Liver (tissue), 3 donors: ENCODE data around the gene TMEM109.

ENCODE experiments used
- FOXA1 ChIP-seq: IDR thresholded peaks from 2 replicates; pipeline ENCODE4 v1.6.1; 2016; ENCODE audit warnings: antibody characterized with exemption
- JUND ChIP-seq, 2 donors: IDR thresholded peaks; 2 replicates each; pipeline ENCODE4 v1.6.1; 2016; ENCODE audit warnings: antibody characterized with exemption in 2 of 2
- NR2F2 ChIP-seq: IDR thresholded peaks from 2 replicates; pipeline ENCODE4 v1.6.1; 2016; ENCODE audit warnings: antibody characterized with exemption
- RXRA ChIP-seq, 2 donors: IDR thresholded peaks; 2 replicates each; pipeline ENCODE4 v1.6.1; 2017 to 2018; ENCODE audit warnings: antibody characterized with exemption in 2 of 2, mild to moderate bottlenecking in 1 of 2
- TAF1 ChIP-seq: conservative IDR thresholded peaks from 2 replicates; pipeline ENCODE4 v1.6.1; 2016; ENCODE audit warnings: antibody characterized with exemption, mild to moderate bottlenecking
- YY1 ChIP-seq: IDR thresholded peaks from 2 replicates; pipeline ENCODE4 v1.6.1; 2016; ENCODE audit warnings: antibody characterized with exemption, mild to moderate bottlenecking
- TF ChIP-seq, protein P1 (sequence below): fragments of 150-350 bp; IDR thresholded peaks from 2 replicates; pipeline ENCODE4 v1.5.1; 2017; ENCODE audit warnings: improper control_type of control experiment, low read depth, low read length; ENCODE audit not compliant: missing input control
- TF ChIP-seq, protein P2 (sequence below): IDR thresholded peaks from 2 replicates; pipeline ENCODE4 v1.6.1; 2016; ENCODE audit warnings: antibody characterized with exemption
- TF ChIP-seq, protein P3 (sequence below): IDR thresholded peaks from 2 replicates; pipeline ENCODE4 v1.6.1; 2016; ENCODE audit warnings: antibody characterized with exemption
- donor health status: healthy.
- donor health status: healthy.

DNA sequence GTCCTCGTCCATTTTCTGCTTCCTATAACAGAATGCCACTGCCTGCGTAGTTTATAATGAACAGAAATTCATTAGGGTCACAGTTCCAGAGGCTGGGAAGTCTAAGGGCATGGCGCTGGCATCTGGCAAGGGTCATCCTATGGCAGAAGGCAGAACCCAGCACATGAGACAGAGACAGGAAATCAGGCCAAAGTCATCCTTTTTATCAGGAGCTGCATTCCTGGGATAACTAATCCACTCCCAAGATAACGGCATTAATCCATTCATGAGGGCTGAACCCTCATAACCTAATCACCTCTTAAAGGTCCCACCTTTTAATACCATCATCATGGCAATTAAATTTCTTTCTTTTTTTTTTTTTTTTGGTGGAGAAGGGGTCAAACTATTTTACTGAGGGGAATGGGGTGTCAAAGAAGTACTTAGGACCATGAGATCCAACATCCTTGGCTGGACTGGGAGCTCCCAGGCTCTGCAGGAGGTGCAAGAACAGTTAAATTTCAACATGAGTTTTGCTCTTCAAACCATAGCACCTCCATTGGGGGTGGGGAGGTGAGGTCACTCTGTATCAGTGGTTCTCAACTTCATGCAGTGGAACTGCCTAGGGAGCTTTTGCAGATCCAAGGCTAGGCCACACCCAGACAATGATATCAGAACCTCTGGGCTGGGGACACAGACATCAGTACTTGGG, 4.4 kb downstream of the TMEM109 start:
- TF ChIP-seq, protein P1, sequence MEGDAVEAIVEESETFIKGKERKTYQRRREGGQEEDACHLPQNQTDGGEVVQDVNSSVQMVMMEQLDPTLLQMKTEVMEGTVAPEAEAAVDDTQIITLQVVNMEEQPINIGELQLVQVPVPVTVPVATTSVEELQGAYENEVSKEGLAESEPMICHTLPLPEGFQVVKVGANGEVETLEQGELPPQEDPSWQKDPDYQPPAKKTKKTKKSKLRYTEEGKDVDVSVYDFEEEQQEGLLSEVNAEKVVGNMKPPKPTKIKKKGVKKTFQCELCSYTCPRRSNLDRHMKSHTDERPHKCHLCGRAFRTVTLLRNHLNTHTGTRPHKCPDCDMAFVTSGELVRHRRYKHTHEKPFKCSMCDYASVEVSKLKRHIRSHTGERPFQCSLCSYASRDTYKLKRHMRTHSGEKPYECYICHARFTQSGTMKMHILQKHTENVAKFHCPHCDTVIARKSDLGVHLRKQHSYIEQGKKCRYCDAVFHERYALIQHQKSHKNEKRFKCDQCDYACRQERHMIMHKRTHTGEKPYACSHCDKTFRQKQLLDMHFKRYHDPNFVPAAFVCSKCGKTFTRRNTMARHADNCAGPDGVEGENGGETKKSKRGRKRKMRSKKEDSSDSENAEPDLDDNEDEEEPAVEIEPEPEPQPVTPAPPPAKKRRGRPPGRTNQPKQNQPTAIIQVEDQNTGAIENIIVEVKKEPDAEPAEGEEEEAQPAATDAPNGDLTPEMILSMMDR = no peak
- TF ChIP-seq JUND (IDR thresholded peaks at IDR 0.05) (no peak), NR2F2 (no peak), RXRA (IDR thresholded peaks at IDR 0.05) (no peak), YY1 (no peak), TAF1 (no peak), FOXA1 (no peak)
- TF ChIP-seq, protein P2, sequence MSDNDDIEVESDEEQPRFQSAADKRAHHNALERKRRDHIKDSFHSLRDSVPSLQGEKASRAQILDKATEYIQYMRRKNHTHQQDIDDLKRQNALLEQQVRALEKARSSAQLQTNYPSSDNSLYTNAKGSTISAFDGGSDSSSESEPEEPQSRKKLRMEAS = no peak
- TF ChIP-seq, protein P3, sequence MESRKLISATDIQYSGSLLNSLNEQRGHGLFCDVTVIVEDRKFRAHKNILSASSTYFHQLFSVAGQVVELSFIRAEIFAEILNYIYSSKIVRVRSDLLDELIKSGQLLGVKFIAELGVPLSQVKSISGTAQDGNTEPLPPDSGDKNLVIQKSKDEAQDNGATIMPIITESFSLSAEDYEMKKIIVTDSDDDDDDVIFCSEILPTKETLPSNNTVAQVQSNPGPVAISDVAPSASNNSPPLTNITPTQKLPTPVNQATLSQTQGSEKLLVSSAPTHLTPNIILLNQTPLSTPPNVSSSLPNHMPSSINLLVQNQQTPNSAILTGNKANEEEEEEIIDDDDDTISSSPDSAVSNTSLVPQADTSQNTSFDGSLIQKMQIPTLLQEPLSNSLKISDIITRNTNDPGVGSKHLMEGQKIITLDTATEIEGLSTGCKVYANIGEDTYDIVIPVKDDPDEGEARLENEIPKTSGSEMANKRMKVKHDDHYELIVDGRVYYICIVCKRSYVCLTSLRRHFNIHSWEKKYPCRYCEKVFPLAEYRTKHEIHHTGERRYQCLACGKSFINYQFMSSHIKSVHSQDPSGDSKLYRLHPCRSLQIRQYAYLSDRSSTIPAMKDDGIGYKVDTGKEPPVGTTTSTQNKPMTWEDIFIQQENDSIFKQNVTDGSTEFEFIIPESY = no peak
